ENCODE measurements around the gene CFAP221.

CFAP221 gene

DNA sequence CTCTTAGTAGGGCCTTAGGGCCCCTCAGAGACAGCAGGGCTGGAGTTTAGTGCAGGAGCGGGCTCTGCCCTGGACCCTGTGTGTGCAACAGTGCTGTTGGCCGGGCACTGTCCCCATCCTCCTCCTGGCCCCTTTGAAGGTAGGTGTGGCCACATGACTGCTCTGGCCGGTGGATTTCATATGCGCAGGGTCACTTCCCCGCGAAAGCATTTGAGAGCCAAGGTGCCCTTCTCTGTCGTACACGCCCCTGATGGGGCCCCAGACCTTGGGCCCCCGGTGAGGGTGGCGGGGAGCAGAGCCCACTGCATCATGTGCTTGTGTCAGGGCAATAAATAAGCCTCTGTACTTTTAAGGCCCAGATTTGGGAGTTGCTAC lies 150.2 kb downstream of the CFAP221 start:
- no peak for TF ChIP-seq GATA3 (IDR thresholded peaks at IDR 0.05; ENCODE audit: low read depth, low read length)
- TF ChIP-seq GATA2 (IDR thresholded peaks at IDR 0.05; ENCODE audit: low read depth, low read length): no peak

DNA sequence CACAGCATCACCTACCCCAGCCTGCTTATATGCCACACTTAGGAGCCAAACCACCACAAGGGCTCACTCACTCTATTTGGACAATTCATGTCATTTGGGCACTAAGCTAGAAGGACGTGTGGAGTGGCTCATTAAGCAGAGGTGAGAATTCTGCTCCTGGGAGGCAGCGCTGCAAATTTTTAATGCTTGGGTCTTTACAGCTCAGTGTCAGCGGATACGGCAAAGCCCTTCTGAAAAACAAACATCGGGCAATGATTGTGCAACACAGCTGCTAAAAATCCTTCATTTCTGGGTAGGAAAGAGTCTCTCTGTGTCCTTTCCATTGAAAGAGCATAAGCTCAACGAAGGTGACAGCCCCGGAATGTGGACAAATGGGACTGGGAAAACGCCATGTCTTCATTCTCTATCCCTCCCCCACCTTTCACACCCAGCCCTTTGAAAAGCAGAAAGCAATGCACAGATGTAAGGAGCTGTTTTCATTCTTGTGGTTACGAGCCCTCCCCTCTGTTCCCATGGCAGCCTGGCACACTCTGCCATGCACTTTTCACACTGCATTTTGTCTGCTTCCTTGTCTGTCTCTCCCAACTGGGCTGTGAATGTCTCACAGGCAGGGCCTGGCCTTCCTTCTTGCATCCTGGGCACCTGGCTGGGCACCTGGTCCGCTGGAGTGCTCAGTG lies 150.7 kb downstream of the CFAP221 start:
- TF ChIP-seq GATA2 (IDR thresholded peaks at IDR 0.05; ENCODE audit: low read depth, low read length): no peak
- no peak for TF ChIP-seq GATA3 (IDR thresholded peaks at IDR 0.05; ENCODE audit: low read depth, low read length)

DNA sequence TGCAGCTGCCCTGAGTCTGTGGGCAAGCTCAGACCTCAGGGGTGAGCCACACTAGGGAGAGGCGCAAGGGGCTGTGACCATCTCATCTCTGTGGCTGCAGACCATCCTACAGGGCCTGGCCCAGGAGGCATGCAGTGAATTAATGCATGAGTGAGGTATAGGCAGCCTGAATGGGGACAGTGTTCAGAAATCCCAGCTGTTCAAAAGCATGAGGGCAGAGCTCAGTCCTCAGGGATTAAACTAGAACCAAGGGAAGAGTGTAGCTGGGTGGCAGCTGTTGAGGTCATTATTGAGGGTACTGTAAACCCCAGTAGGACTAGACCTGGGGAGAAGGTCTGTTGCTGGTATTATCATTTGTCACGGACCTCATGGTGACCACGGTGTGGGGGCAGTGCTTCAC lies 151.8 kb downstream of the CFAP221 start:
- no peak for TF ChIP-seq GATA3 (IDR thresholded peaks at IDR 0.05; ENCODE audit: low read depth, low read length)
- no peak for TF ChIP-seq GATA2 (IDR thresholded peaks at IDR 0.05; ENCODE audit: low read depth, low read length)

DNA sequence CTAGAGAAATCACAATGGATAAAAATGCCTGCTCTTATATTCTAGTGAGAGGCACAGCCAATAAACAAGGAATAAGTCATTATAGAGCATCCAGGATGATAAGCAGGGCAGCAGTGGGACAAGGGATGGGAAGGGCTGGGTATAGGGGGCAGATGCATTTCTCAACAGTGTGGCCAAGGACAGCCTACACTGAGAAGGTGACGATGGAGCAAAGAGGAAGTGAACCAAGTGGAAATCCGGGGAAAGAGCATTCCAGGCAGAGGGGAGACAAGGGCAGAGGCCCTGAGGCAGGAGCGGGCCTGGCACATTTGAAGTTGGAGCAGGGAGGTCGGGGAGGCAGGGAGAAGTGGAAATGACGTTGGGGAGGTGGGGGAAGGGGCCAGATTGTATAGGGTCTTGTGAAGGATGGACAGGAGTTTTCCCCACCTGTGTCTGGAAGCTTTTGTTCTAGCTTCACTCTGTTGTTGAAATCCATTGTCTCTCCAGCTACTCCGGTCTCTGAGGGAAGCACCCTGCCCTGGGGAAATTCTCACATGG lies 152.3 kb downstream of the CFAP221 start:
- TF ChIP-seq GATA2 (IDR thresholded peaks at IDR 0.05; ENCODE audit: low read depth, low read length): no peak
- TF ChIP-seq GATA3 (IDR thresholded peaks at IDR 0.05; ENCODE audit: low read depth, low read length): no peak

DNA sequence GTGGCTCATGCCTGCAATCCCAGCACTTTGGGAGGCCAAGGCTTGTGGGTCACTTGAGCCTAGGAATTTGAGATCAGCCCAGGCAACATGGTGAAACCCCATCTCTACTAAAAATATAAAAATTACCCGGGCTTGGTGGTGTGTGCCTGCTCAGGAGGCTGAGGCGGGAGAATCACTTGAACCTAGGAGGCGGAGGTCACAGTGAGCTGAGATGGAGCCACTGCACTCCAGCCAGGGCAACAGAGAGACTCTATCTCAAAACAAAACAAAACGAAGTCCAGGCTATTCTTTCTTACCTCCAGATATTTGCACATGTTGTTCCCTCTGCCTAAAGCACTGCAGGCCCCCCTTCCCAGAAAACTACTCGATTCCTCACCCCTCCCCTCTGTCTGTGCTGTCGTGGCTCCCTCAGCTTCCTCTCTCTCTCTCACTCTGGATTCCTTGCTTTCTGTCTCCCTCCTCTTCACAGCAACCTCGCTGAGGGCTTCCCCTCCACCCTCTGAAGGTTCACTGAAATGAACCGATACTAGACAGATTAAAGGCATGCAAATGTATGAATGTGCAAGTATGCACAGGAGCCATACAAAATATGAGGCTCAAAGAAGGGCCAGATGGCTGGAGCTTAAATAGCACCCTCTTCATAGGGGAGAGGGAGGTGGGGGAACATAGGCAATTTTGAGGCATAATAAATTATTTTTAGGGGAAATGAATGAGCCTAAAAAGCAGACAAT lies 153.2 kb downstream of the CFAP221 start:
- TF ChIP-seq GATA2 (IDR thresholded peaks at IDR 0.05; ENCODE audit: low read depth, low read length) (no peak), GATA3 (IDR thresholded peaks at IDR 0.05; ENCODE audit: low read depth, low read length) (no peak)

DNA sequence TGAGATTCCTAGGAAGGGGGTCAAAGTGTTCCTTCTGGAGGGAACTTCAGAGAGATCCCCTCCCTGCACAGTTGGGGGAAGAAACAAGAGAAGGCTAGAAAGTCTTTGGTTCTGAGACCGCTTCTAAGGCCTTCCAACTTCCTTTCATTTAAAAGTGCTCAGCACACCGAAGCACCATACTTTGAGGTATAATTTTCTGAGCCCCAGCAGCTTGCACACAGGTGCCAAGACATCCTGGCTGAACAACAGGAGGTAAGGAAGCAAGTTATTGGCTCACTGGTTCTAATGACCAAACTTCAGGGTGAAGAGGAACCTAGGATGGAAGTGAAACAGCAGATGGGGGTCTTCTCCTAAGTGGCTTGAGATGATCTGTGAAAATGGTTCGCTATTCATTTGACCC lies 154.0 kb downstream of the CFAP221 start:
- no peak for TF ChIP-seq GATA3 (IDR thresholded peaks at IDR 0.05; ENCODE audit: low read depth, low read length)
- TF ChIP-seq GATA2 (IDR thresholded peaks at IDR 0.05; ENCODE audit: low read depth, low read length): no peak

DNA sequence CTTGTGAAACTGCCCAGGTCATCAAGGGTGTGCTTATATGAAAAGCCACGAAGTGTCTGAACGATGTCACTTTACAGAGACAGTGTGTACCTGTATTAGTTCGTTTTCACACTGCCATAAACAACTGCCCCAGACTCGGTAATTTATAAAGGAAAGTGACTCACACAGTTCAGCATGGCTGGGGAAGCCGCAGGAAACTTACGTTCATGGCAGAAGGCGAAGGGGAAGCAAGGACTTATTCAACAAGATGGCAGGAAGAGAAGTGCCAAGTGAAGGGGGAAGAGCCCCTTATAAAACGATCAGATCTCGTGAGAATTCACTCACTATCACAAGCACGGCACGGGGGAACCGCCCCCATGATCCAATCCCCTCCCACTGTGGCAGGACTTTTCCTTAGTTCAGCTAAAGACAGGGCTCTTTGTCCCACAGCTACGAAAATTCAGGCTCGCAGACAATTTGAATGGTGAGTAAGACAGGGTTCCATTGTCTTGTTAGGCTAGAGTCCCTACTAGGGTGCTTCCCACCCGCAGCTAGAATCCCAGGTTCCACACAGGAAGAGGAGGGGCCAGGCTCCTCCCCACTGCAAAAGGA lies 154.9 kb downstream of the CFAP221 start:
- TF ChIP-seq GATA2 (IDR thresholded peaks at IDR 0.05; ENCODE audit: low read depth, low read length) (no peak), GATA3 (IDR thresholded peaks at IDR 0.05; ENCODE audit: low read depth, low read length) (no peak)

DNA sequence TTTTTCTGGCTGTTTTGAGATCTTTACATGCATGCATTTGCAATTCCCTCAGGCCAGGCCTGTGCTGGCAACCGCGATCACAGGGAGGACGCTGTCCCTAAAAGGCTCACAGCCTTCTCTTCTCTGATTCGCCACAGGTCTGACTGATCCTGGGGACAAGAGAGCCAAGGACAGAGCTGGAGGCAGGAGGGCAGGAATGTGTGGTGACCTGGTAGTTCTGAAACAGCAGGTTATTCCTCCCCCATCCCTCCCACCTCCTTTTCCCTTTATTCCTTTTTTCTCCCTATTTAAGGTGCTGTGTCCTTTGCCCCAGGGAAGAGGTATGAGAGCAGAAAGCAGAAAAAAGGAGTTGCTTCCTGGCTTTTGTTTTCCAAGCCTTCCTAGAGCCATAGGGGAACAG lies 156.6 kb downstream of the CFAP221 start:
- no peak for TF ChIP-seq GATA3 (IDR thresholded peaks at IDR 0.05; ENCODE audit: low read depth, low read length)
- no peak for TF ChIP-seq GATA2 (IDR thresholded peaks at IDR 0.05; ENCODE audit: low read depth, low read length)

DNA sequence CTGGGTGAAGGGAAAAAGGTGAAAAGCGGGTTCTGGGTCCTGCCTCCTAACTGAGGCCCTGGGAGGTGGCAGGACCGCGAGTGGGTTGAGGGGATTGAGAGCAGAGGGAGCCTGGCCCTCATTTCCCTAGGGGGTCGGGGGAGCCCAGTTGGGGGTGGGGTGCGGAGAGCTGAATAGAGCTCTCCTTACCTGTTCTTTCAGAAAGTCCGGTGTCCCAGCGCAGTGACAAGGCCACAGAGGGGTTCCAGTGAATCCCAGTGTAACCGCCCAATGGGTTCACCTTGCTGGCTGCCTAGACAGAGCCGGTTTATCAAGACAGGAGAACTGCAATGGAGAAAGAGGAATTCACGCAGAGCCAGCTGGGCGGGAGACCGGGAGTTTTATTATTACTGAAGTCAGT lies 157.1 kb downstream of the CFAP221 start:
- TF ChIP-seq GATA3 (IDR thresholded peaks at IDR 0.05; ENCODE audit: low read depth, low read length) (no peak), GATA2 (IDR thresholded peaks at IDR 0.05; ENCODE audit: low read depth, low read length) (no peak)

DNA sequence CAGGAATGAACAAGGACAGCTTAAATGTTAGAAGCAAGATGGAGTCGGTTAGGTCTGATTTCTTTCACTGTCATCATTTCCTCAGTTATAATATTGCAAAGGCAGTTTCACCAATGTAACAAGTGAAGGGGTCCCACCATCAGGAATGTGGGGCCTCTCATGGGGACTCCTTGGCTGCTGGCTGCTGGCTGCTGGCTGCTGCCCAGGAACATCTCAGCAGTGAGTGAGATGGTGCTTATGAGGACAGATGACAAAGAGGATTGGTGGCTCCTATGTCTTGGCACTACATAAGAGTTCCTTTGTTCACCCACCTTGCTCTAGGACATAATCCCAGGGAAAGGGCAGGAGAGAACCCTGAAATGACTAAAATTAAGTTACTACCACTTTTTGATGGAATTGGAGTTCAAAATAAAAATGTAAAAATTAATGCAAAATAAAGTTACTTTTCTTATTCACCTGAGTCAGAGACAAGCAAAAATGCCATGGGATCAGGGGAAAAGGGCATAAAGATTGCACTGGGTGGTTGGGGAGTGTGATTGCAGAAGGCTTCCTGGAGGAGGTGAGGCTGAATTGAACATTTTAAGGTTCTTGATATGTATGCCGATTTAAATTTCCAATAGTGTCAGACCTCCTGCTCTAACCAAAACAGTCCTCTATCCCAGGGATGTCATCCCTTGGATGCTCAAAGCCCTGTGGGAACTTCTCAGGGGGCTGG lies 158.1 kb downstream of the CFAP221 start:
- no peak for TF ChIP-seq GATA2 (IDR thresholded peaks at IDR 0.05; ENCODE audit: low read depth, low read length)
- no peak for TF ChIP-seq GATA3 (IDR thresholded peaks at IDR 0.05; ENCODE audit: low read depth, low read length)

DNA sequence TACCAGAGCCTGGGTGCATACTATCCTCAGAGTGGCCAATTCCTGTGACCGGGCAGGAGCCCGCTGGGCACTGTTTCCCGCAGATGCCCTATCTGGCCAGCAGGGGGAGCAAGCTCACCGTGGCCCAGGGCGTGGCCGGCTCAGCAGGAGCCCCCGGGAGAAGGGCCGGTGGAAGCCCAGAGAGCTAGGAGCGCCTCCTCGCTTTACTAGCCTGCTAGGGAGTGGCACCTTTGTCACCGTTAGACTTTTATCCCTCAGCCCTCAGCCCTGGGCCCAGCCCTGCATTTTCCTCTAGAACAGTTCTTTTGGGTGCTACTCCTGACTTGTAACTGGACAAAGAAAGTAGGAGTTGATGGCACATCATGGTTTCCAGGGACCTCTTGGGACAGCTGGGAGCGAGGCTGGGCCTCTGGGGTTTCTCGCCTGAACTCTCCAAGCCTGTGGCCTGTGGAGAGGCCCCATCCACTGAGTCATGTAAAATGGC lies 158.7 kb downstream of the CFAP221 start:
- no peak for TF ChIP-seq GATA2 (IDR thresholded peaks at IDR 0.05; ENCODE audit: low read depth, low read length)
- no peak for TF ChIP-seq GATA3 (IDR thresholded peaks at IDR 0.05; ENCODE audit: low read depth, low read length)

DNA sequence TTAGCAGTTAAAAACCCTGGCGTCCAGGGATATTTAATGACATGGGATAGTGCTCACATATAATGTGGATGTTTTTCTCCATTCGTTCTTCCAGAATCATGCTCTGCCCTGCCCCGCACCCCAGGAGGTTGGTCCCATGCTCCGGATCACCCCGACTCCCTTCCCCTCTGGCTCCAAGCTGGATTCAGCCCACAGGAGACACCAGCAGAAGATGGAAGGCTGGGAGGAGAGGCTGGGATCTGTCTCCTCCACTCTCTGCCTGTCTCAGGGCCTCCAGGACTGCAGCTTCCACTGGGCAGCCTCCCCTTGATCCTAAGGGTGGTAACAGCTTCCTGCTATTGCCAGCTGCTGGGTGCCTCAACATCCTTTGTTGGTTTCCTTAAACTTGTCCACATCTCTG lies 159.3 kb downstream of the CFAP221 start:
- TF ChIP-seq GATA3 (IDR thresholded peaks at IDR 0.05; ENCODE audit: low read depth, low read length) (no peak), GATA2 (IDR thresholded peaks at IDR 0.05; ENCODE audit: low read depth, low read length) (no peak)

DNA sequence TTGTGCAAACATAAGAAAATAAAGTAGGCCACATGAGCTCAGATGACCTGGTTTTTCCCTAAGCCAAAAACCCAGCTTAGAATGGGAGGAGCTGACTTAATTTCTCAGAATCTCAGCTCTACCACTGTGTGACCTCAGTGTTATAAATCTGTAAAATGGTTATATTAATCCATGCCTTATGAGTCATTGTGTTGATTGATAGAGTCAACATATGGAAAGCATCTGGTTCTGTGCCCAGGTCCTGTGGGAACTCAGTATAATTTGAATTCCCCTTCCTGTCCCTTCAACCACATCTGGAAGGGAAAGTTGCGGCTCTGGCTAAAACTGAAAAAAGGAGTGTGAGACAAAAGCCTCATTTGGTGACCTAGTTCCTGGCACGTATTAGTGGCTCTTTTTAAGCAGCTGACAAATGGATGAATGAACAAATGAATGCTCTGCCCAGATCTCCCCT lies 160.4 kb downstream of the CFAP221 start:
- TF ChIP-seq GATA3 (IDR thresholded peaks at IDR 0.05; ENCODE audit: low read depth, low read length): no peak
- no peak for TF ChIP-seq GATA2 (IDR thresholded peaks at IDR 0.05; ENCODE audit: low read depth, low read length)

DNA sequence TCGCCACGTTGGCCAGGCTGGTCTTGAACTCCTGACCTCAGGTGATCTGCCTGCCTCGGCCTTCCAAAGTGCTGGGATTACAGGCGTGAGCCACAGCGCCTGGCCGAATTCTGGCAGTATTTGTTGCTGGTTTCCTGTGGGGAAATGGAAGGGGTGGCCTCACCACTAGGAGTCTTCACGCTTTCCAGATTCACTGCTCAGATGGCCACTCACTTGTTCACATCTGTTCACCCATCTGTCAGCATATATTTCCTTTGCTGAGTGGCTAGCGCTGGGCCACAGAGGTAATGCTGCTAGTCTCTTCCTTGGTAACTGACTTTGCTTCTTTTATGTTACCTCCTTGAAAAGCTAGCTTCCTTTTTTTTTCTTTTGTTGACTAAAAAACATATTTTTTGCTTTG lies 162.0 kb downstream of the CFAP221 start:
- TF ChIP-seq GATA2 (IDR thresholded peaks at IDR 0.05; ENCODE audit: low read depth, low read length) (no peak), GATA3 (IDR thresholded peaks at IDR 0.05; ENCODE audit: low read depth, low read length) (no peak)

Data from SH-SY5Y (cell line).